ENCODE measurements around the gene RABGEF1. TPM values are rescaled to one million over a fixed set of nuclear protein-coding genes. Genes with fewer than 3 reads are reported as not detected.
"Not testable (repeated sequence)": the region's sequence is repeated elsewhere in the genome, so short reads cannot be mapped to it uniquely, and the experiment has no call there.

Gene RABGEF1
- polyA plus RNA-seq (ENCODE audit: insufficient read length in 10 of 10): 10 to 100 TPM; 17.9 to 23.4 (median 20.5) TPM
- long read RNA-seq, donor 1, partial matches to known transcripts: 0 of 1 reads
- long read RNA-seq, donor 1, other reads (novel, unspliced or antisense): 0 of 1 reads
- long read RNA-seq, donor 2, partial matches to known transcripts: 5 of 6 reads
- long read RNA-seq, donor 2, other reads (novel, unspliced or antisense): 0 of 6 reads
- long read RNA-seq, donor 3: 0 reads
- long read RNA-seq, donor 4, partial matches to known transcripts: 0 of 1 reads
- long read RNA-seq, donor 4, other reads (novel, unspliced or antisense): 0 of 1 reads
- long read RNA-seq, donor 5, partial matches to known transcripts: 0 of 1 reads
- long read RNA-seq, donor 5, other reads (novel, unspliced or antisense): 0 of 1 reads
- long read RNA-seq, donor 6, partial matches to known transcripts: 6 of 8 reads
- long read RNA-seq, donor 6, other reads (novel, unspliced or antisense): 0 of 8 reads
- long read RNA-seq, donor 7, partial matches to known transcripts: 6 of 6 reads
- long read RNA-seq, donor 7, other reads (novel, unspliced or antisense): 0 of 6 reads
- long read RNA-seq, donor 8, partial matches to known transcripts: 0 of 1 reads
- long read RNA-seq, donor 8, other reads (novel, unspliced or antisense): 0 of 1 reads
- long read RNA-seq, donor 9: 0 reads

DNA sequence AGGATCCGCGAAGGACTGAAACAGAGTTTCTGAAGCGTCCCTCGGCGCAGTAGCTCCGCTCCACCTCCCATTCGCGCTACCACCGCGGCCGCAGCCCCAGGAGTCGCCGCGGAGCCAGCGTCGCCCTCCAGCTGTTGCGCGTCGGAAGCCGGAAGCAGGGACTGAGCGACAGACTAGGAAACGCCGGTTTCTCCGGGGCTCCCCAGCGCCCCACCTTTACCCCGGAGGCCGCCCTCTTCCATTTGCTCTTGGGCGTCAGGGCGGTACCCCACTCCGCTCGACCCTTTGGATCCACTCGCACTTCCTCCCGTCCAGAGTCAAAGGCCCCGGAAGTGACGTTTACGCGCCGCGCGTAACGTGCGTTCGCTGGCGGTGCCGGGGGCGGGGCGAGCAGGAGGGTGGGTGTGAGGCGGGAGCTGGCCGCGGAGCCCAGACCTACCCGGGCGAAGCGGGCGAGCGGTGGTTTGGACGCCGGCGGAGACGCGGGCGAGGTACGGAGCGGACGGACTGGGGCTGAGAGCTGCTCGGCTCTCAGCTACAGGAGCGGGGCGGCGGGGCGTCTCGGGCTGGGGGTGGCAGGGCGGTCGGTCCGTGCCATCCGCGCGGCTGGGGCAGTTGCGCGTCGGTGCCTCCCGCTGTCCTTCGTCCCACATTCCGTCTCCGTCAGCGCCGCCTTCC, at the start of gene RABGEF1:
Gene RABGEF1 (plus strand): TSS at position 432 of the 678 bp plus-strand sequence. CDS start 31,167 bp downstream, outside the sequence.
- DNase-seq: peak; percentile 97 to 100 (median 99)

DNA sequence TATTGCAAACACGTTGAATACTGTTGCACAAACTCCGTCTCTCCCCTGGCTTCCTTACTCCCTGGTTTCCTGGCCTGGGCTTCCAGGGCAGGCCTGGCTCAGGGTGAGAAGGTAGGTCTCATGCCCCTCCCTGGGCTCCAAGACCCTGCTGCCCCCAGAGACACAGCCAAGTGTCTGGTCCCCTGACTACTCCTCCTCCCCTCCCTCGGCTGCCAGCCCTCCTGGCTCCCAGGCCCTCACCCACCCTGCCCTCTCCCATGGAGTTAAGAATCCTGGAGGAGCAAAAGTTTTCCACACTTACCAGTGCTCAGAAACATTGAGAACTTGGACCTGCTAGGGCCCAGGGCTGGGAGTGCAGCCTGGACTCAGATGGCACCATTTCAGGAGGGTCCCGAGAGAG, 47.2 kb upstream of the RABGEF1 start:
- DNase-seq: no peak

GRCh38 chr7:66694286-66694685, 46.2 kb upstream of the RABGEF1 start:
- DNase-seq: no peak

- not testable (repeated sequence) for DNase-seq
These were observed 45.1 kb upstream of the RABGEF1 start for GRCh38 chr7:66695417-66695816.

GRCh38 chr7:66696134-66696533, 44.4 kb upstream of the RABGEF1 start:
- not testable (repeated sequence) for DNase-seq

DNA sequence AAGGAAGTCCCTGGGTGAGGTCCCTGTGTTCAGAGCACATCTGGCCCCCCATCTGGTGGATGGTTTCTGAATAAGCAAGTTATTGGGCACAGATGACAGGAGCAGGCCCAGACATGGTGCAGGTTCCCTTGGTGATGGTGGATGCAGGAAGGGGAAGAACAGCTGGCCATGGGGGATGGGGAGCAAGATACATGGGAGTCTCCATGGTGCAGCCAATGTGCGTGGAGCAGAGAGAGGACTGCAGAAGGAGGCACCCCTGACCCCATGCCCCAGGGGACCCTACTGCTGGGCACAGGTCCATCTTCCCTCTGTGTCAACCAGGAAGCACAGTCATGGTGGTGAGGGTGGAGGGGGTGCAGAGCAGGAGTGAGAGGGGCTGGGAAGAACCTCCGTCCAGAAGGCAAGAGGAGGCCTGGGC, 43.8 kb upstream of the RABGEF1 start:
- DNase-seq: peak in 2 of 3 donors; percentile 36 to 60

DNA sequence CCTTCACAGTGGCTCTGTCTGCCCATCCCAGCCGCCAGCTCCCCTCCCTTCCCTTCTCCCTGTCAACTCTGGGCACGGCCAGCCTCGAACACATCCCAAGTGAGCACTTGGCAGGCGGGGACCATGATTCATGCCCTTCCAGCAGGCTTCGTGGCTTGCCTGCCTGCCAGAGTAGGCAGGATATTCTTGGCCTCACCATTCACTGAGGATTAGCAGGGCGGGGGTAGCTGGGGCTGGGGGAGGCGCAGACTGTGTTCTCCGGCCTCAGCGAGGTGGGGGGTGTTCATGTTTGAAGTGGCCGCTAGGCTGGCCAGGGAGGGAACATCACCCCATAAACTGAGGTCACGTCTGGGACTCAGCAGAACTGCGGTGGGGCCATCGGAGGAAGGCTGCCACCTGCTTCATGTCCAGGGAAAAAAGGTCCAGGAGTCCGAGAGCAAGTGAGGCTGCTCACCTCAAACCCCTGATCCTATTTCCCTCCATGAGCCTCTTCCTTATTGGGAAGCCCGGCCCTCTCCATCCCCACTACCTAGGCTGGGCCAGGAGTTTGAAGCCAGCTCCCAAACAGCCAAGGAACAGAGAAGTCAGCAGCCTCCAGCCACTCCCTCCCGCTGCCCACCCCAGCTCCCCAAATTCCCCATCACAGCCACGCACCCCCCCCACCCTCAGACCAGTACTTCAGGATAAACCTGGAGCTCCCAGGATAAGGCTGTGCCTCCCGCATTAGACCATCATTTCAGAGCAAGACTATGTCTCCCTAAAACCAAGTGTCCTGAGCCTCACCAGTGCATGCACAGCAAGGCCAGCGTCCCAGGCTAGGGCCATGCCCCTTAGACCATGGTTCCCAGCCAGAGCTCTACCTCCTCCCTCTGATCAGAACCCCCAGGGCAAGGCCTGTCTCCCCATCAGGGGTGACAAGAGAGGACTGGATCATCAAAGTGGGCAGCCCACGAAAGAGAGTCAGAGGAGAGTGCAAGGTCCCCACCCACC, 42.8 kb upstream of the RABGEF1 start:
- DNase-seq: peak in 2 of 3 donors; percentile 29 to 39

DNA sequence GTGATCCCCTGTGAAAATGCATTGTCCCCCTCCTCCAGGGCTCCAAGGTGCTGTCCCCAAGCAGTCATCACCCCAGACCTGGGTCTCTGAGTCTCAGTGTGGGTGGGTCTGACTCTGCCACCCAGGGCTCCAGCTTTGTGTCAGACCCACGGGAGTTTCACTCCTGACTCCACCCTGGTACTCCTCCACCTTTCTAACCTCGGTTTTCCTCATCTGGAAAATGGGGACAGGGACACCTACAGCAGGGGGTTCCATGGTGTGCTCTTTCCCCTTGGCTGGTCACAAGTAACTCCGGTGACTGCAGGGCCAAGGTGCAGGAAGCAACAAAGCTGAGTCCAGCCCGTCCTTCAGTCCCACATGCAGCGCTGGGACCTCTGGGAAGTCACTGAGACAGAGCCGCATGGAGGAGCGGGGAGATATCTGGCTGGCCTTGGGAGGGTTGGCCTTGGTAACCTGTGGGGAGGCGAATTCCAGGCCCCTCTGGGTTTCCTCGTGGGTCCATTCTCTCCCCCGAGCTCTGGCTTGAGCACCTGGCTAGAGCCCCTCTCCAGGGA, 41.8 kb upstream of the RABGEF1 start:
- DNase-seq: no peak

DNA sequence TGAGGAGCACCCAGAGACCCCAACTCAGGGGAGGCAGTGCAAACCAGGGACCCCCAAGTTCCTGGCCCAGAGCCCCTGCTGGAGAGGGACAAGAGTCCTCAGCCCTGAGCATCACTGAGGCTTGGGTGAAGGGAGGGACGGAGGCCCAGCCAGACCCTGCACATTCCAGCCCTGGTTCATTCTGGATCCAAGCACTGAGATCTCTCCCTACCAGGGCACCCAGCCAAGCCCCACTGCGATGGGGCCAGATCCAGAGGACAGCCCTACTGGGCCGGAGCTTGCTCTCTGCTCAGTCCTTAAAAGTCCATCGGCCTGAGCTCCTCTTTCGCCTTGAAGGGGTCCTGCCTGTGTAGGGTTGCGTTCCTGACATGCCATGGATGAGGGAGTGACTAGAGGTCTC, 40.5 kb upstream of the RABGEF1 start:
- peak in 2 of 3 donors; percentile 34 to 42 for DNase-seq

GRCh38 chr7:66700633-66701131, 39.9 kb upstream of the RABGEF1 start:
- no peak for DNase-seq

- no peak for DNase-seq
These were observed 32.7 kb upstream of the RABGEF1 start for GRCh38 chr7:66707825-66708224.

GRCh38 chr7:66710752-66711151, 29.8 kb upstream of the RABGEF1 start:
- DNase-seq: not testable (repeated sequence)

DNA sequence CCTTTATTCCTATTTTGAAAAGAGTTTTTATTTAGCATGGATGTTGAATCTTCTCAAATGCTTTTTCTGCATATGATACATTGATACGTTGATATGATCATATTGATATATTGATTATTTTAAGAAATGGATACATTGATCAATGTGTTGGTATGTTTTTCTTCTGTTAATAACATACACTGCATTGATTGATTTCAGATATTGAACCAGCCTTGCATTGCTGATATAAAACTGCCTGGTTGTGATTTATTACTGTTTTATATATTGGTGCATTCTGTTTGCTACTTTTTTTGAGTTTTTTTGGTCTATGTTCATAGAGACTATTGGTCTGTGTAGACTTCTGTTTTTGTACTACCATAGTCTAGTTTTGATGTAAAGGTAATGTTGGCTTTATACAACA, 26.8 kb upstream of the RABGEF1 start:
- no peak for DNase-seq

DNA sequence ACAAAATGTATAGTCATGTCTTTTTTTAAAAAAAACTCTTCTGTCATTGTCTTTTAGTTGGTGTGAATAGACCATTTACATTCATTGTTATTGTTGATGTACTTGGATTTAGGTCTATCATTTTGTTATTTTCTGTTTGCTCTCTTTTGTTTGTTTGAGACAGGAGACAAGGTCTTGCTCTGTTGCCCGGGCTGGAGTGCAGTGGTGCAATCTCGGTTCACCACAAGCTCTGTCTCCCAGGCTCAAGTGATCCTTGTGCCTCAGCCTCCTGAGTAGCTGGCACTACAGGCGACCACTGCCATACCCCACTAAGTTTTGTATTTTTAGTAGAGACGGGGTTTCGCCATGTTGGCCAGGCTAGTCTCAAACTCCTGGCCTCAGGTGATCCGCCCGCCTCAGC, 23.9 kb upstream of the RABGEF1 start:
- not testable (repeated sequence) for DNase-seq

DNA sequence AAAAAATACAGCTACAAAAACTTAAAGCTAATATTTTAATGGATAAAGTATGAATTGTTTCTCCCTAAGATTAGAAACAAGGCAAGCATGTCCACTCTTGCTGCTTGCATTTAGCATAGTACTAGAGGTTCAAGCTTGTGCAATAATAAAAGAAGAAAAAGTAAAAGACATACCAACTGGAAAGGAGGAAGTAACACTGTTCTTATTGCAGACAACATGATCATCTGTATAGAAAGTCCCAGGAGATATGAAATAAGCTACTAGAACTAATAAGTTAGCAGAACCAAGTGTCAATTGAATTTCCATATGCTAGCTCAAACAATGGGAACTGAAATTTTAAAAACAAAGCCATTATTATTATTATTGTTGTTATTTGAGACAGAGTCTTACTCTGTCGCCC, 20.0 kb upstream of the RABGEF1 start:
- DNase-seq: no peak

DNA sequence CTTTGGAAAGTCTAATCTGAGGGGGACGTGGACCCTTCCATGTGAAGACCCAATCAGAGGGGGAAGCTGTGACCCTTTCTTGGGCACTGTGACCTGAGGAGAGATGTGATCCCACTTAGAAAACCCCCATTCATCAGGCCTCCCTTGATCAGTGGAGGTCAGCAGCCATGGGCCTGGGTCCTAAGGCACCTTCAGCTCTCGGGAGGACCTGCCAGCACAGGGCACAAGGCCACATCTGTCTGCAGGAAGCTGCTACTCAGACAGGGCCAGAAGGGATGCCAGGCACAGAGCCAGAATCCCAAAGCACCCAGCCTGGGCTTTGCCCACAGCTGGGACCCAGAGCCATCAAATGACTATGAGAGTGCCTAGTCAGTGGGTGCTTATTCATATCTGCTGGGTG, 14.7 kb upstream of the RABGEF1 start:
- DNase-seq: no peak

- DNase-seq: no peak
These were observed 13.5 kb upstream of the RABGEF1 start for GRCh38 chr7:66727058-66727457.

DNA sequence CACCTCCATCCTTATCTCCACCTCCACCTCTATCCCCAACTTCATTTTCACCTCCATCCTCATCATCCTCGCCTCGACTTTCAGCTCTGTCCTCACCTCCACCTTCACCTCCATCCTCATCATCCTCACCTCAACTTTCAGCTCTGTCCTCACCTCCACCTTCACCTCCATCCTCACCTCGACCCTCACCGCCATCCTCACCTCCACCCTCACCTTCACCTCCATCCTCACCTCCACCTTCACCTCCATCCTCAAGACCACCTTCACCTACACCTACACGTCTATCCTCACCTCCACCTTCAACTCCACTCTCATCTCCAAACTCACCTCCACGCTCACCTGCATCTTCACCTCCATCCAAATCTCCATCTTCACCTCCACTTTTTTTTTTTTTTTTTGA, 12.0 kb upstream of the RABGEF1 start:
- DNase-seq: no peak

DNA sequence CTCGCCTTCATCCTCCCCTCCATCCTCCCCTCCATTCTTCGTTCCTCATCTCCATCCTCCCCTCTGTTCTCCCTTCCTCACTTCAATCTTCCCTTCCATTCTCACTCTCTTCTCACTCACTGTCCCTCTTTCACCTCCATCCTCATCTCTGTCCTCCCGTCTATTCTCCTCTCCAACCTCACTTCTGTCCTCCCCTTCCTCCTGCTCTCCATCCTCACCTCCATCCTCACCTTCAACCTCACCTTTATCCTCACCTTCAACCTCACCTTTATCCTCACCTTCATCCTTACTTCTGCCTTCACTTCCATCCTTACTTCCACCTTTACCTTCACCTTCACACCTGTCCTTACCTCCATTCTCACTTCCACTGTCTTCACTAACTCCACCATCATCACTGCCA, 11.3 kb upstream of the RABGEF1 start:
- DNase-seq: no peak

DNA sequence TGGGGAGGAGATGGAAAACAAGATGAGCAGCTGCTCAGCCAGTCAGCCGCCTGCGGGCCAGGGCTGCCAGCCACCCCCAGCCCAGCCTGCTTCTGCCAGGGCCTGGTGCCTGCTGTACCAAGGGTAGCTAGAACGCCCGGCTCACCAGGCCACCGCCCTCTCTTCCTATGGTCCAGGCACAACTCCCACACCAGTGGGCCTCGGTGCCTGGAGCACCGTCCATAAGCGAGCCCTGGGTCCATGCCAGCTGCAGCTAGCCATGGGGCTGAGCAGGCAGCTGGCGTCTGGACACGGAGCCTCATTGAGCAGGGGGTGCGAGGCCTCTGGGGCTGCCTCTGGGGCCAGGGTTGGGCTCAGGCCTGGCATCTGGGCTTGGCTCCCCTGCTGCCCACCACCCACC, 8.5 kb upstream of the RABGEF1 start:
- DNase-seq: peak in 1 of 3 donors; percentile 19

DNA sequence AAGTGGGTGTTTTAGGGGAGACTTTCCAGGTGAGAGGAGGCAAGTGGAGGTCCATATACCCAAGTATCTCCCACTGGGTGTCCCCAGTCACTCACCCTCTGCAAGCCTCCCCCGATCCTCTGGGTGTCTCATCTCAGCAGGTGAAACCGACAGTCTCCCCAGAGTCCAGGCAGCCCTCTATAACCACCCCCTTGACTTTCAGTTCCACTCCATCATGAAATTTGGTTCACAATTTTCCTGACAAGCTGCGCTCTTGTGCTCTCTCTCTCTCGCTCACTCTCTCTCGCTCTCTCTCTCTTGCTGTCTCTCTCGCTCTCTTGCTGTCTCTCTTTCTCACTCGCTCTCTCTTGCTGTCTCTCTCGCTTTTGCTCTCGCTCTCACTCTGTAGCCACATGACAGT, 8.1 kb upstream of the RABGEF1 start:
- no peak for DNase-seq

All from muscle of back (tissue), 13 donors.